ENCODE results near the gene NEK5.

The NEK5 gene

DNA sequence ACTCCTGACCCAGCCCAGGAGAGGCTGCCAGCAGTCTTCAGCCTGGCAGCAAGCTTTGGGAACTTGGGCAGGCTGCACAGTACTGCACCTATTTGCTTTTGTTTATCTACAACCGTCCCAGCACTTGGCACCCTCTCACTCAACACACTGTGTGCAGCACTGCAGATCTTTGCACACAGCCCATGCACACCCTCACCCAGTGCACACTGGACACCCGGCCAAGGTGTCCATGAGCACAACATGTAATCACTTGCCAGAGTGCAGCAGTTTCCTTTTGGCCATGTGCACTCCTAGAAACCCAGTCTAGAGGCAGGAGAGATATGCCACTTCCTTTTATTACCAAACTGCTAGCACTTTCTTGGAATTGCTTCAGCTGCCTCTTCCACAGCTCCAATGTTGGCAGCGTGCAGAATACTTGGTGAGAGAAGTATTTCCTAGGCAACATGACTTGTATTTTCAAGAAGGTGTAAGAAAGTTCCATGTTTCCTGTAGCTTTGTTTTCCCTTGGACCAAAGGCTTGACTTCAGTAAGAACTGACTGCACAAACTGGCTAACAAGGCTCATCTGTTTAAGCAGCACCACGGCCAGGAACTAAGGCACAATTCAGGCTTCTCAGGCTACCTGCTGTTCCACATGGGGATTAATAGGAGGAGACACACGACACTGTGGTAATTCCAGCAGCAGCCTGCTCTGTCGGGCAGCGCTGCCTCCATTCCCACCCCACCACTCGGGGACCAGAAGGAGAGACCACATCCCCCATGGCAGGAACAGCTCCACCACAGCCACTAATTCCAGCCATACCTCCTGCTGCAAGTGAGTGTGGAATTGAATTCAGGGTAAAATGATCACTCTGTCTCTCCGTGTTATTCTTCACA lies 133.0 kb downstream of the NEK5 start:
- in situ Hi-C loops (cut with MboI; ENCODE audit: low sequenced_read_pairs), result no loop called here

GRCh38 chr13:51993713-51994112 lies 135.2 kb downstream of the NEK5 start:
- in situ Hi-C loops (cut with MboI; ENCODE audit: low sequenced_read_pairs), result no loop called here

GRCh38 chr13:51988988-51989618 lies 139.8 kb downstream of the NEK5 start:
- in situ Hi-C loops (cut with MboI; ENCODE audit: low sequenced_read_pairs), result no loop called here
